NCI-H524 (cell line): ENCODE data around the gene LTF.
"Not testable (repeated sequence)": the region's sequence is repeated elsewhere in the genome, so short reads cannot be mapped to it uniquely, and the experiment has no call there.

ENCODE experiments used
- DNase-seq, 2 experiments: peaks; one replicate each; lab custom pipeline; 2025; lab: John Stamatoyannopoulos, UW

The LTF gene

DNA sequence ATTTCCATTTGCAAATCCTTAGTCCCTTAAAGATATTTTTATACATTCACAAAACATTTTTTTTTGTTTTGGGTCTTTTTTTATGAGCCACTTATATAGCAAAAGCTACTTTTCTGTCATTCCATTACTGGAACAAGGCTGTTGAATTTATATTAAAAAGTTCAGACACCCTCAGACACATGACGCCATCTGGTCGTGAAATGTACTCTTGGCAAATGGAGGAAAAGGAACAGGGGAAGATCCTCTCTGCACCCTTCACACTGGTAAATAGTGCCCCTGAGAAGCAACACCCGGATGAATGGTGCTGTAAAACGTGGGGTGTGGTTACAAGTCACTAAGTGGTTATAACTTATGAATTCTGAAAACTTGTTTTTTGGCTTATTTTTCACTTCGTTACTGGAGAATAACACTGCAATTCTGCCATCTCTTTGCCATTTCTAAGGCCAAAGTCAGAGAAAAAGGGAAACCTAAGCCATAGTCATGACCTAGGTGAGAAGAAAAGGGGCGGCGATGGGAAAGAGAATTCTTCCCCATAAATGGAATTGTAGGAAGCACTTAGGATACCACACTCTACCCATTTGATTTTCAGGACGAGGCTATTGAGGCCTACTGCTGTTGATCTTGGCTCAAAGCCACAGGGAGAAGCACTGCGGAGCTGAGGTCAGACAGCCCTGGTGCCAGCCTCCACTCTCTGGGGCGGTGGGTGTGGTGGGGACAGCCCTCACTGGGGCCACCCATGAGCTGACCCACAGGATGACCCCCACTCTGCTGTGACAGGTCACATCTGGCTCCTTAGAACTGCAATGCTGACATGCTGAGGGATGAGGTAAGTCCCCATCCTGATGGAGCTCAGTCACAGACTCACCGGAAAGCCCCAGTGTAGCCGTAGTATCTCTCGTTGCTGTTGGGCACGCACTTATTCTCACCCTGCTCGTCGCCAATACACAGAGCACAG lies 21.9 kb downstream of the LTF start:
- no peak for DNase-seq

DNA sequence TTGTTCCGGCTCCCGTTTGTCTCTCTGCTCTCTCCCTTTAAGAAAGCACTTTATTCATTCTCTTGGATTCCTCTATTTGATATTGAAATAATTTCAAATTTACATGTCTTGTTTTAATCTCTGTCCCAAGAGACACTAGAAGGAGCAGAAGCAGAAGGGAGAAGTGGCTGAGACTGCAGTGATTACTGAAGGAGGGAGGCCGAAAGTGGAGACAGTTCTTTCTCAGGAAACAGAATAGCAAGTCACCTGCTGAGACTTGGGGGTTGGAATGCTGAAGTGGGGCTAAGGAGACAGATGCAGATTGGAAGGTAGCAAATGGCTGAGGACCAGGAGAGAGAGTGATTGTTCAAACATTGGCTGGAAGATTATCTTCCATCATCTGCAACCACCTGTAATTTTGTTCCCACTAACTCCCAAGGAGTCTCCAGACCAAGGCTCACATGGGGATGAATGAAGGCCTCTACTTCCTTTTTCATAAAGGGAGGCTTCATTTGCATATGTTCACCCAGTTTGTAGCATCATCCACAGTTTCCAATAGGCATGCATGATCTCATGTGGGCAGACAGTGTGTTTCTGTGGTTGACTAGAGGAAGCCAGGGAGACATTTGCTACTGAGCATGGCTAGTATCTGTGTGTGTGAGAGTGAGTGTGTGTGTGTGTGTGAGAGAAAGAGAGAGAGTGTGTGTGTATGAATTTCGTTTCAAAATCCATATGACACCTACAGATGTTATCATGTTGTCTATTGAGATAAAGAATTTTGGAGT lies 24.0 kb downstream of the LTF start:
- DNase-seq, result peak; percentile 42 to 66

DNA sequence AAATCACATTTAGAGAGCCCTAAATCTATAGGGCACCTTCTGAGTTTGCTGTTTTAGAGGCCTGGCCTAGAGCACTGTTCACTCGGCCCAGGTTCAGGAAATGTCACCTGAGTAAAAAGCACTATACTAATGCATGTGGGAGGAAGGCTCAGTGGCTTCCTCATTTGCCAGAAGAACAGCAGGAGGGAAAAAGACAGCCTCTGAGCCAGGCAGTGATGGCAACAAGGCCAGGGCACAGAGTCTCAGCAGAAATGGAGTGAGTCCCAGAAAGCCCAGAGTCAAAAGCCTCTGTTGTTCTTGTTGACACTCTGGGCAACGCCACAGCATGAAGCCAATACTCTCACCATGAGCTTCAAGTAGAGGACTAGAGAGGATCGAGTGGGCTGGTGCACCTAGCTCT lies 25.9 kb downstream of the LTF start:
- no peak for DNase-seq

DNA sequence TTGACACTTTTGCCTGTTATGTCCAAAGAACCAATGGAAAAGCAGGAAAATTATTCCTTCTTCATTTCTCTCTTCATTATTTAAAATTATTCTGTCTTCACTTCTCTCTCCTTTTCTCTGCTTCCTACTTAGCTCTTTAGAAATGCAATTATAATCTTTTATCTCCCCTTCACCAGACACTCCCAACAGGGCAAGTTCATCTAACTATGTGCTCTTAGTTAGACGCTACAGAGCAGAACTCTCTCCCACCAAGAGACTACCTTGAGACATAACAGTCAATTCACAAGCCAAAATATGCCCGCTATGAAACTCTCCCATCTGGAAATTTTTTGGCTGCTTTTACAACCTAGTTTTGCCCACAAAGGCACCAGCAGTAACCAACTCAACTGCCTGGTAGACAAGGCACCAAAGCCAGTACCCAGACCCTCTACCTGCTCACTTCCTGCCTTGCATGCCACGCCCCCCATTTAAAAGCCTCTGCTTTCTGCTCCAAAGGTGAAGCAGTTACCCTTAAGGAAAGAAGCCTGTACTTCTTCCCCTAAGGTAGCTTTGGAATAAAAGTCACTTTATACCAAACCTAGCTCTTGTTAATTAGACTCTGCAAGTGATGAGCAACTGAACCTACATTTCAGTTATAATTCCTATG lies 29.5 kb downstream of the LTF start:
- no peak for DNase-seq

DNA sequence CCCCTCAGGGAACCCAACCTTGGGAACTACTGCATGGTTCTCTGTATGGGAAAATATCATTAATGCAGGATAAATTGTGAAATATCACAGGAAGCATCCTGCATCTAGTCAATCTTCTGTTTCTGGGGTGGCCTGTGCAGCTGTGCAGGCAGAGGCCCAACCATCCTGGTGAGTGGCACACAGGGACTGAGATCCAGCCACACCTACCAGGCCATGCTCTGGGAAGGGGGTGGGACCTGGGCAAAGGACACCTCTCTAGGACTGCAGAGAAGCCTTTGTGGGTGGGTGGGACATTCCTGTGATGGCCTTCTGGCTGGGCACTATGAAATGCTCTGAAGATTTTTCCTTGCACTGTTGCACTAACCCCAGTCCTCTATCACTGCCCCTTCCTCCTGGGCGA lies 30.9 kb downstream of the LTF start:
- DNase-seq, result no peak

DNA sequence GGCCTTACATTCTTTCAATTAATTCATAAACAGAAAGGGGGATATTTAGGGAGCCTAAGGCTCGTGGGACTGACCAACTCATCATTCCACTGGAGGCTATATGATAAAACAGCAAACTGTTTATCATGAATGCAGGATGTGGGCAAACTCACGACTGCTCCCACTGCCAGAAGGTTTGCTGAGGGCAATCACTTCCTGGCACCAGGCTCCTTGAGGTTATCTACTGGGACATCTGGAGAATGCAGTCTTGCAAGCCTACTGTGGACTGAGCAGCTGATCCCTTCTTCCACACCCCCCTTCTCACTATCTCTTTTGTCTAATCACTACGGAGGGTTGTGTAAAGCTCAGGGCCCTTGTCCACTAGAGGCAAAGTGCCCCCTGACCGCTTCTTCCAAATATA lies 31.6 kb downstream of the LTF start:
- DNase-seq, result not testable (repeated sequence)

DNA sequence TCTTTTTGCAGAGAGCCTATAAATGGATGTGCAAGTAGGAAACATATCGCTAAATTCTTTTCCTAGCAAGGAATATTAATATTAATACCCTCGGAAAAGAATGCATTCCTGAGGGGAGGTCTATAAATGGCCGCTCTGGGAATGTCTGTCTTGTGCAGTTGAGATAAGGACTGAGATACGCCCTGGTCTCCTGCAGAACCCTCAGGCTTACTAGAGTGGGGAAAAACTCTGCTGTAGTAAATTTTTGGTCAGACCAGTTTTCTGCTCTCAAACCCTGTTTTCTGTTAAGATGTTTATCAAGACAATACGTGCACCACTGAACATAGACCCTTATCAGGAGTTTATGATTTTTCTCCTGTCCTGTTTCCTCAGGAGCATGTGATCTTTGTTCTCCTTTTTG lies 32.8 kb downstream of the LTF start:
- not testable (repeated sequence) for DNase-seq

DNA sequence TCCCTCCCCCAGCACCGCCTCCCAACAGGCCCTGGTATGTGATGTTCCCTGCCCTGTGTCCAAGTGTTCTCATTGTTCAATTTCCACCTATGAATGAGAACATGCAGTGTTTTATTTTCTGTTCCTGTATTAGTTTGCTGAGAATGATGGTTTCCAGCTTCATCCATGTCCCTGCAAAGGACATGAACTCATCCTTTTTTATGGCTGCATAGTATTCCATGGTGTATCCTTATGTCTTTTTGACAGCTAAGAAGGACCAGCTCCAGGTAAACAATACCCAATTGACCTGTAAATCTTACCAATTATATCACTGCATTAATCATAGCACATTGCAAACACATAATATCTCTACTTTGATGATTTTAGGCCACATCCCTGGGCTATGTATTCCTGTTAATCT lies 33.8 kb downstream of the LTF start:
- not testable (repeated sequence) for DNase-seq

DNA sequence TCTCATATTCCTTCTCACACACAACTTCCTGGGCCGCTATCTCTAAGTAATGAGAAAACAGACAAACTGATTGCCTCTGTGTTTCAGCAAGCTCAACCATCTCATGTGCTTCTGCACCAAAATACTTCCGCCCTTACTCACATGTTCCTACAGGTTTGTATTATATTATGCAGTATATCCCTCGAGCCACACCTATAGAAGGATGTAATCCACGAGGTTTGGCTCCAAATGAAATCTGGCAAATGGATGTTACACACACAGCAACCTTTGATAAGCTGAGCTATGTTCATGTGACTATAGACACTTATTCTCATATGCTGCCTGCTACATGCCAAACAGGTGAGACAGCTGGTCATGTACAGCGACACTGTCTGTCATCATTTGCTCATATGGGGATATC lies 35.0 kb downstream of the LTF start:
- no peak for DNase-seq

DNA sequence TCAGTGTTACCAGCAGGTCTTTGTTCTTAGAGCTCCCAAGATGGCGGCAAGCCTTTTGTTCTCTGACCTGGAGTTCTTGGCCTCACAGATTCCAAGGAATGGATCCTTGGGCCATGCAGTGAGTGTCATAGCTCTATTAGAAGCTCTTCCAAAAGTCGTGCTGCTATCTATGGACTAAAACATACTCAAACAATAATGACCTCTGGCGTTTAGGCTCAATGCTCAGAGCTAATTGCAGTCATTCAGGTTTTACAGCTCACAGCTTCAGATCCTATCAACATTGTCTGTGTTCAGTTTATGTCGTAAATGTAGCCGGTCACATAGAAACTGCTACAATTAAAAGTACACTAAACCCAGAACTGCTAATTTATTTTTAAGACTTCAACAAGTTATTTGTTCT lies 35.5 kb downstream of the LTF start:
- no peak for DNase-seq

DNA sequence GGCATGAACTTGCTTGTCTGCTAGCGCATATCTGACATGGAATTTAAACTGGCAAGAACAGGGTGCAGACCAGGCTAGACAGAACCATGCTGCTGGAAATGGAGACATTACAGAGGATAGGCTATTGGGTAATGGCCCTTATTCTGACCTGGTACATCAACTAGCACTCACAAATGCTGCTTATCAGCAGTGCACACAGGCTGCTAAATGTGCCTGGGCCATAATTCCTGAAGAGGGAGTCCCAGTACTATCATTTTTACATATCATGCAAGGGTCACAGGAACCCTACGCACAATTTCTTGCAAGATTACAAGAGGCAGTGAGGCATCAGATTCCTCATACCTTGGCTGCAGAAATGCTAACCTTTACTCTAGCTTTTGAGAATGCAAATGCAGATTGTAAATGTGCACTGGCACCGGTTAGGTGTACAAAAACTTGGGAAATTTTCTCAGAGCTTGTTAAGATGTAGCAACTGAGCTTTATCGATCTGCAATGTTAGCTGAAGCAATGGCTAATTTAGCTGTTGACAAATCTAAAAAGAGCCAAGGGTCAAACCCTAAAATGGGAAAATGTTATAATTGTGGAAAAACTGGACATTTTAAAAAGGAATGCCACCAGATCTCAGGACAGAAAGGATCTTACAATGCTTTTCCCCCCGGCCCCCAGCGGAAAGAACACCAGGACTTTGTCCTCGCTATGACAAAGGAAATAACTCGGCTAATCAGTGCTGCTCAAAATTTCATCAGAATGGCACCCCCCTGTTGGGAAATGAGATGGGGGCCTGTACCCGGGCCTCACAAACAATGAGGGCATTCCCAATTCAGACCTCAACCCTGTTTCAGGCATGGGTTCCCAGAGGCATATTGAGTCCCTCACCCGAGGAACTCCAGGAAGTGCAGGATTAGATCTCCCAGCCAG lies 36.5 kb downstream of the LTF start:
- peak in 1 of 2 experiments; percentile 28 for DNase-seq

DNA sequence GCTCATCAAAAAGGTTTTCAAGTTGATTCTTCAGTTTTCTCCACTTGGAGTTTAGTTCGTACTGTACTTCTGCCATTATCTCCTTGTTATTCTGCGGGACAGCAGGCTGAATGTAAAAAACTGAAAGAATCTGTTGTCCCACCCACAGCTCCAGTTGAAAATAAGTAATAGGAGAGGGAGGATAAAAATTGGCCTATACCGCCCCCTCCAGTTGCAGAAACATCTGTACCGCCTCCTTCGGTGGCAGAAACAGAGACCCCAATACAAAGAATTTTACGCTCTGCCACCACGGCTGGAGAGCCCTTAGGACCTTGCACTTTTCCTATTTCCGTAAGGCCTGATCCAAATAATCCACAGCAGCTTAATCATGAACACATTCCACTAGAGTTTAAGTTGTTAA lies 37.3 kb downstream of the LTF start:
- DNase-seq, result not testable (repeated sequence)

DNA sequence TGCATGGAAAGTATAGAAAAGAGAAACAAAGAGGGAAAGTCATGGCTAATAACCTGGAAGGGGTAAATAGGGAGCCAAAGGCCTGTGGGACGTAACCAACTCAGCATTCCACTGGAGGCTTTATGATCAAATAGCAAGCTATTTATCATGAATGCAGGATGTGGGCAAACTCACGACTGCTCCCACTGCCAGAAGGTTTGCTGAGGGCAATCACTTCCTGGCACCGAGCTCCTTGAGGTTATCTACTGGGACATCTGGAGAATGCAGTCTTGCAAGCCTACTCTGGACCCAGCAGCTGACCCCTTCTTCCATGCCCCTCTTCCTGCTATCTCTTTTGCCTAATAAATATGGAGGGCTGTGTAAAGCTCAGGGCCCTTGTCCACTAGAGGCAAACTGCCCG lies 38.2 kb downstream of the LTF start:
- DNase-seq, result not testable (repeated sequence)

DNA sequence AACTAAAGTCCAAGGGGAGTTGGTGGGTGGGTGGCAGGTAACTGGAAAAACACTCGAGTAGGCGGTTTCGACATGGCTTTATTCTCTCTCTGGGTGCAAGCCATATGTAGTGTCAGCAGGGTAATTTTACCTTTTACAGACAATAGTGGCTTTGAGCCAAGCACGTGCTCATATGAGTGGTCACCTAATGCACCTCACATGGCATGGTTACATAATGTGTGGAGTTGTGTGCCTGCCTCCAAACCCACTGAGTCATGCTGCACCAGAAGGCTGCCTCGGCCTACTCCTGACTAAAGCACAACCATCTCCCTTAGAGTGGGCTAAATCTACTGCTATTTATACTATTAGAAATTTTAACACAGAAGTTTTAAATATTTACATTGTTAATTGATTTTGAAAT lies 41.1 kb downstream of the LTF start:
- no peak for DNase-seq

DNA sequence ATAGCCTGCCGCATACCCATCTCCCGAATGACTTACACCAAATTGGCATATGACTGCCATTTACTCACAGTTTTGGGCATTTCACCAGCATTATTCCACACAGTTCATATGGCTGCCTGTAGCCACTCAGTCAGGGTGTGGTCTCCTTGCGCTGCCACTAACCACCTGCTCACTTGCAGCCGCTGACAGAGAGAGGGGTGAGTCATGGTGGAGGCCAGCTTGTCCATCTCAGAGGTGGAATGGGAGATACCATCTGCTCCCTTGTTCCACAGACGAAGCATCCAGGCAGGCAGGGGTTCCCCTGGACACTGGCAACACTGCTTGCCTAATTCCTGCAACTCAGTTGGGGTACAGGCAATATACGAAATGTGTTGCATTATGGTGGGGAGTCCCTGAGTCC lies 42.1 kb downstream of the LTF start:
- DNase-seq, result peak in 1 of 2 experiments; percentile 52

DNA sequence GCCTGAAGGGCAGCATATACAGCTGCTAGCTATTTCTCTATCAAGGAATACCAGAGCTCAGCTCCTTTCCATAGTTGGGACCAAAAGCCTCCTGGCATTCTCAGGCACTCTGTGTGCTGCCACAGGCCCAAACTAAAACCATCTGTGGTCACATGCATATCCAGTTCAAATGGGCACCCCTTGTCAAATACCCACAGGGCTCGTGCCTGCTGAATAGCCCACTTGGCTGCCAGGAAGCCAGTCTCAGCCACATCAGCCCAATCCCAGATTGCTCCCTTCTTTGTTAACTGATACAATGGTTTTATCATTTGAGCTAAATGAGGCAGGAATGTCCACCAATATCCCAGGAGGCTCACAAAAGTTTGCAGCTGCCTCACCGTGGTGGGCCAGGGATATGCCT lies 43.8 kb downstream of the LTF start:
- no peak for DNase-seq

DNA sequence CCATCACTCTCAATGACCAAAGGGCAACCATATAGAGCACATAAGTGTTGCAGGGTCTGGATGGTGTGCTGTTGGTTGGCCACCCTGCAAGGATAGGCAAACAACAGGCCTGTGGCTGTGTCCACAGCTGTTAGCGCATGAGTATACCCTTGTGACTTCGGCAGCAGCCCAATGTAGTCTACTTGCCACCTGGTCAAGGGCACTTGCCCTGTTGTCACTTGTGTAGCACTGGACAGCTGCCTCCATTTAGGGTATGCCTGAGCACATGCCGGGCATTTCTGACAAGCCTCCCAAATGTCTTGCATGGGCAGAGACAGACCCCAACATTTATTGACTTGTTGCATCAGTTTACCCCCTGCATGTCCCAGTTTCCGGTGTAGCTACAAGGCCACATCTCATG lies 44.9 kb downstream of the LTF start:
- no peak for DNase-seq

DNA sequence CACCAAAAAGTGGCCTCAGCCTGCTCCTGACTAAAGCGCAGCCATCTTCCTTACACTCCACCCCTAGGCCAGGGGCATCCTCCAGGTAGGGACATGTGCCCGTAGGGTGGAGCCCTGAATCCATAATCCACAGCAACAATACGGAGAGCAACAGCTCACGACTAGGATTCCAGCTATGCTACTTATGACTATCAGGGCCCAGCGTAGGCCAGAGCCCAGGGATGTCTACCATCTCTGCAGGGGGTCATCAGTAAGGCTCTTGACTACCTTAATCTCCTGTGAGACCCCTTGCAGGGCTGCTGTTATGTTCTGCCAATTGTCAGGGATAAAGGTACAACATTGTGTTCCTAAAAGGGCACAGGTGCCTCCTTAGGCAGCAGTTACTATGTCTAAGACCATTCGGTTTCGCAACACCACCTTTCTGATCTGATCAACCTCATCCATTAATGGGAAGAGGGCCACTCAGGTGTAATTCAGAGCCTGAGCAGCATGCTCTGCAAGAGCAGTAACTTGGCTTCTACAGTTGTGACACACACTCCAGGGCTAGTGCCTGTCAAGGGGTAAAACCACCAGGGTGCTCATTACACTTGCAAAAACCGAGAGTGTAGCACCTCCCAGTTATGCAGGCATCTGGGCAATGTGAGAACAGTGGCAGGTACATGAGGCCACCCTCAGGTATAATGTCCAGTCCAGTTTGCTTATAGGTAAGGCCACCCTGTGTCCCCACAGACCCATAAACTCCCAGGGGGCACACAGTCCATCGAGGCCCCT lies 46.7 kb downstream of the LTF start:
- DNase-seq, result peak in 1 of 2 experiments; percentile 49

DNA sequence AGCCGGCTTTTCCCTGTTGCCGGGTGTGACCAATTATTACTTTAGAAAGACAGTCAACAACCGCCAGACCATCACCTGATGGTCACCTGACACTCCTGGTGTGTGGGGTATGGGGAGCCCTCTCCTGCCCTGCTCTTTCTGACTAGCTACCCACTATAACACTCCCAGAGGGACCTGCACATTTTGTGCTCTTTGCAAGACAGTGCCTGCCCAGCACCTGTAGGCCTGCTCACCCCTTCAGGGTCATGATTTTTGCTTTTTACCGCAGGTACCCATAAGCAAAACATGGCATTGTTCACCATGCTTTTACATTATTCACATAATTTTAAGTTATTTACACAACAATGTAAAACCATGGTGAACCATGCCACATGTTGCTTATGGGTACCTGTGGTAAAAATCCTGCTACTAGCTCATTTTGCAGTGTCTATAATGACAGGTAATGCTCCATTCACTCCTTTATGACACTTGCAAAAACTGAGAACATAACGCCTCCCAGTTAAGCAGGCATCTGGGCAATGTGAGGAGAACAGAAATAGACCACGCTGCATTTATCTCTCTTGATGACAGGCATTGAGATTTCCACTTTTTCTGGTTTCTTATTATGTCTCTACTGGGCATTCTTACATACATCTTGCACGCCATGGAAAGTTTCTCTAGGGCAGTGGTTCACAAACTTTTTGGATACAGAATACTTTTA lies 47.7 kb downstream of the LTF start:
- no peak for DNase-seq
